Fibroblast of lung (primary cell): ENCODE data around the gene ATP5MG. TPM values are rescaled to one million over a fixed set of nuclear protein-coding genes. Genes with fewer than 3 reads are reported as not detected.

ENCODE experiments used
- DNase-seq, 2 donors: peaks; one replicate each; pipeline versions ENCODE4 v3.0.0 to v3.0.0-alpha.2; 2010; ENCODE audit warnings: low read depth in 2 of 2
- H2AFZ ChIP-seq: 2 replicates; pipeline ENCODE4 v1.5.1; 2012; ENCODE audit warnings: low read length, control low read depth, inconsistent platforms
- H3K27ac ChIP-seq: 2 replicates; pipeline ENCODE4 v1.5.1; 2011; ENCODE audit warnings: low read length, control low read depth; ENCODE audit not compliant: insufficient read depth
- H3K27me3 ChIP-seq: 2 replicates; pipeline ENCODE4 v1.5.1; 2011; ENCODE audit warnings: mild to moderate bottlenecking, low read length; ENCODE audit not compliant: control insufficient read depth, insufficient read depth
- H3K36me3 ChIP-seq: 2 replicates; pipeline ENCODE4 v1.5.1; 2011; ENCODE audit warnings: low read length; ENCODE audit not compliant: control insufficient read depth, insufficient read depth
- H3K4me1 ChIP-seq: 2 replicates; pipeline ENCODE4 v1.5.1; 2011; ENCODE audit warnings: low read length; ENCODE audit not compliant: control insufficient read depth, insufficient read depth; ENCODE audit errors: extremely low read depth
- H3K4me2 ChIP-seq: 2 replicates; pipeline ENCODE4 v1.5.1; 2011; ENCODE audit warnings: low read length, control low read depth; ENCODE audit not compliant: insufficient read depth; ENCODE audit errors: extremely low read depth
- H3K4me3 ChIP-seq, 4 experiments: fragments of 200-600 bp in 1 of 4; sonication (generic) in 1 of 4; replicated peaks in 1 of 4; 2 replicates each; pipeline ENCODE4 v1.5.1; 2011 to 2016; ENCODE audit warnings: low read length in 4 of 4, low read depth in 3 of 4, mild to moderate bottlenecking in 3 of 4, control low read depth in 2 of 4, inconsistent platforms in 1 of 4, mixed read lengths in 1 of 4; ENCODE audit not compliant: insufficient read depth in 1 of 4; ENCODE audit errors: control extremely low read depth in 1 of 4
- H3K79me2 ChIP-seq: 2 replicates; pipeline ENCODE4 v1.5.1; 2012; ENCODE audit warnings: mild to moderate bottlenecking, low read length, inconsistent platforms; ENCODE audit not compliant: control insufficient read depth, insufficient read depth
- H3K9ac ChIP-seq: 2 replicates; pipeline ENCODE4 v1.5.1; 2011; ENCODE audit warnings: mild to moderate bottlenecking, low read length, control low read depth; ENCODE audit not compliant: insufficient read depth
- H3K9me3 ChIP-seq: 2 replicates; pipeline ENCODE4 v1.5.1; 2012; ENCODE audit warnings: low read depth, low read length; ENCODE audit not compliant: control insufficient read depth, insufficient read depth
- H4K20me1 ChIP-seq: 2 replicates; pipeline ENCODE4 v1.5.1; 2011; ENCODE audit warnings: low read length; ENCODE audit not compliant: control insufficient read depth, insufficient read depth; ENCODE audit errors: extremely low read depth
- CTCF ChIP-seq, 2 donors: IDR thresholded peaks in 1 of 2; conservative IDR thresholded peaks in 1 of 2; 1 replicate in 1 of 2; 2 replicates in 1 of 2; pipeline ENCODE4 v1.5.1; 2011 to 2012; ENCODE audit warnings: low read length in 2 of 2, control low read depth in 1 of 2, inconsistent platforms in 1 of 2, low read depth in 1 of 2, mild to moderate bottlenecking in 1 of 2
- EZH2 ChIP-seq: IDR thresholded peaks from 2 replicates; pipeline ENCODE4 v1.5.1; 2012; ENCODE audit warnings: low read length, control low read depth, mild to moderate bottlenecking; ENCODE audit errors: missing control alignments
- polyA plus RNA-seq, 2 donors: library from polyadenylated mRNA; depleted of rRNA in 1 of 2; stranded (reverse) in 1 of 2; unstranded in 1 of 2; fragments of >200 nt; gene quantifications; 2 replicates each; pipeline ENCODE4 v1.2.1, GENCODE V29; 2011 to 2012; ENCODE audit warnings: missing spikeins in 1 of 2
- total RNA-seq: library from RNA; depleted of rRNA; stranded (reverse); fragments of >200 nt; gene quantifications from 2 replicates; pipeline ENCODE4 v1.2.1, GENCODE V29; 2014

Gene ATP5MG
- total and polyA plus RNA-seq, 2 donors (not counting 1 experiment from before 2014, with no cell fraction given) = 75.6 to 217 TPM

GRCh38 chr11:118441770-118442275, 40.4 kb downstream of the ATP5MG start:
- DNase-seq = no peak
- H3K79me2 ChIP-seq = peaks cover 96% of the 10 kb centered on the region
- no peak overlapping the region for H3K9ac ChIP-seq
- H3K4me2 ChIP-seq = no peak overlapping the region
- TF ChIP-seq CTCF (conservative IDR thresholded peaks at IDR 0.05 in 1 of 2, IDR thresholded peaks at IDR 0.05 in 1 of 2; ENCODE audit: low read depth in 1 of 2, low read length in 2 of 2) (no peak), EZH2 (no peak)
- H2AFZ ChIP-seq = no peak overlapping the region
- H3K27me3 ChIP-seq = no peaks in the 10 kb centered on the region
- H3K27ac ChIP-seq = no peak overlapping the region
- H3K9me3 ChIP-seq = no peaks in the 10 kb centered on the region
- H4K20me1 ChIP-seq = peaks cover 9% of the 10 kb centered on the region
- H3K4me3 ChIP-seq = no peak overlapping the region
- H3K4me1 ChIP-seq = peaks cover 8% of the 10 kb centered on the region
- H3K36me3 ChIP-seq = no peaks in the 10 kb centered on the region

- Histone ChIP-seq H3K4me3 (no peak overlapping the region), H3K9ac (no peak overlapping the region), H3K9me3 (no peaks in the 10 kb centered on the region), H3K27me3 (no peaks in the 10 kb centered on the region), H4K20me1 (peaks cover 9% of the 10 kb centered on the region), H3K4me1 (peaks cover 8% of the 10 kb centered on the region), H3K36me3 (no peaks in the 10 kb centered on the region), H3K27ac (no peak overlapping the region), H2AFZ (no peak overlapping the region), H3K4me2 (no peak overlapping the region), H3K79me2 (peaks cover 96% of the 10 kb centered on the region)
- TF ChIP-seq CTCF (conservative IDR thresholded peaks at IDR 0.05 in 1 of 2, IDR thresholded peaks at IDR 0.05 in 1 of 2; ENCODE audit: low read depth in 1 of 2, low read length in 2 of 2) = no peak
- no peak for TF ChIP-seq EZH2
- DNase-seq = no peak
Measured at GRCh38 chr11:118442301-118442700, 40.9 kb downstream of the ATP5MG start.

DNA sequence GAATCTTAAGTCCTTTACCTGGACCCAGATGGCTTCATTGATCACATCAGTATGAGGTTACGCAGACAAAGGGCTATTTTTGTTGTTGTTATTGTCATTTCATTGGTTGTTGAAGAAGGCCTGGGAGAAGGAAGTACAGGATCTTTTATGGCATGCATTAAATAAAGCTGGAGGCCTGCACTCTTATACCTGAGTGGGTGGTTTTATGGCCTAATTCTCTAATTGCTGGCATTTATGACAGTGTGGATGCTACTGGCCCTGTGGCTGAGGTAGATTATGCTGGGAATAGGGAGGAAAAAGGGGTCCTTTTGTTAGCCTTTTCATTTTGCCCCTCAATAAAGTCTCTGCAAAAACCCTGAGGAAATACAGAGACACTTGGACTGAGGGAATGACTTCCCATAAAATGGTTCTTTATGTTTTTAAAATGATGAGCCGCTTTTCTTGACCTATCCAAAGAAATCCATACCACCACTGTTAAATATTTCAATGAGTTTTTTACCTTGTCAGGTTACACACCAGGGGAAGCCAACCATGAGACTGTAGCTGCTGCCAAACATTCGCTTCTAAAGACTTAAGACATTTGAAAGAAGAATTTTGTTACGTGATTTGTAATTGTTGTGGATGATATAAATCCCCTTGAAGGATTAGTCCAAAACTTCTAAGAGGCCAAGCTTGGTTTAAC, 41.6 kb downstream of the ATP5MG start:
- H2AFZ ChIP-seq = no peak overlapping the region
- H3K36me3 ChIP-seq = no peaks in the 10 kb centered on the region
- H3K9ac ChIP-seq = no peak overlapping the region
- DNase-seq = no peak
- no peak overlapping the region for H3K4me2 ChIP-seq
- peaks cover 93% of the 10 kb centered on the region for H3K79me2 ChIP-seq
- peaks cover 8% of the 10 kb centered on the region for H3K4me1 ChIP-seq
- H3K4me3 ChIP-seq = no peak overlapping the region
- TF ChIP-seq CTCF (conservative IDR thresholded peaks at IDR 0.05 in 1 of 2, IDR thresholded peaks at IDR 0.05 in 1 of 2; ENCODE audit: low read depth in 1 of 2, low read length in 2 of 2) = no peak
- TF ChIP-seq EZH2 = no peak
- no peak overlapping the region for H3K27ac ChIP-seq
- no peaks in the 10 kb centered on the region for H3K9me3 ChIP-seq
- no peaks in the 10 kb centered on the region for H3K27me3 ChIP-seq
- H4K20me1 ChIP-seq = peaks cover 11% of the 10 kb centered on the region
